B cell (primary cell): Measurements from ENCODE around the gene NF2. TPM values are rescaled to one million over a fixed set of nuclear protein-coding genes. Genes with fewer than 3 reads are reported as not detected.

Experiments
- ATAC-seq: fragments of 200-7000 bp; cut with Tn5 transposase; one replicate; pipeline ENCODE4 v1.10.0; 2021; ENCODE audit warnings: low read depth, mild to moderate bottlenecking, moderate number of reproducible peaks, moderate library complexity
- CTCF ChIA-PET: fragments of 350-600 bp; sonication (Branson Sonifier 250); formaldehyde crosslinking; loops from one replicate; lab custom pipeline; 2021; ENCODE audit warnings: antibody characterized with exemption, inconsistent platforms; lab: Charles Lee
- POLR2A ChIA-PET: fragments of 350-600 bp; sonication (Branson Sonifier 250); formaldehyde crosslinking; loops from one replicate; lab custom pipeline; 2021; ENCODE audit warnings: antibody characterized with exemption; lab: Charles Lee
- DNase-seq: peaks from one replicate; pipeline ENCODE4 v3.0.0; 2013
- H2AFZ ChIP-seq: 2 replicates; pipeline ENCODE4 v1.6.1; 2012; ENCODE audit warnings: mild to moderate bottlenecking, low read depth, low read length; ENCODE audit not compliant: insufficient read depth, poor library complexity, severe bottlenecking
- H3K27ac ChIP-seq, 2 donors: 1 replicate in 1 of 2; 2 replicates in 1 of 2; pipeline ENCODE4 v1.5.1; 2012 to 2013; ENCODE audit warnings: low read length in 2 of 2, mild to moderate bottlenecking in 2 of 2, moderate library complexity in 1 of 2
- H3K27me3 ChIP-seq, 4 experiments: fragments of 200-600 bp in 1 of 4; sonication (generic) in 1 of 4; replicated peaks in 1 of 4; 1 replicate in 2 of 4; 2 replicates in 2 of 4; pipeline versions ENCODE4 v1.6.1 to v1.7.0; 2013 to 2016; ENCODE audit warnings: low read length in 3 of 4, mild to moderate bottlenecking in 2 of 4, mixed read lengths in 1 of 4, moderate library complexity in 1 of 4; ENCODE audit not compliant: insufficient read depth in 4 of 4, control insufficient read depth in 3 of 4; ENCODE audit errors: control extremely low read depth in 1 of 4
- H3K36me3 ChIP-seq, 2 experiments: replicated peaks in 1 of 2; 1 replicate in 1 of 2; 2 replicates in 1 of 2; pipeline versions ENCODE4 v1.6.1 to v1.7.1; 2013; ENCODE audit warnings: low read length in 1 of 2; ENCODE audit not compliant: insufficient read depth in 2 of 2, control insufficient read depth in 1 of 2; ENCODE audit errors: control extremely low read depth in 1 of 2, extremely low read depth in 1 of 2
- H3K4me1 ChIP-seq, 2 donors: fragments of 200-600 bp in 1 of 2; sonication (generic) in 1 of 2; 1 replicate in 1 of 2; 2 replicates in 1 of 2; pipeline versions ENCODE4 v1.5.1 to v1.6.1; 2013 to 2017; ENCODE audit warnings: low read length in 2 of 2; ENCODE audit not compliant: control insufficient read depth in 2 of 2, insufficient read depth in 2 of 2
- H3K4me2 ChIP-seq: replicated peaks from 2 replicates; pipeline ENCODE3; 2012; ENCODE audit warnings: mild to moderate bottlenecking, low read depth, low read length; ENCODE audit not compliant: poor library complexity, severe bottlenecking
- H3K4me3 ChIP-seq, 5 experiments: fragments of 200-600 bp in 1 of 5; sonication (generic) in 1 of 5; 1 replicate in 3 of 5; 2 replicates in 2 of 5; pipeline versions ENCODE4 v1.5.1 to v1.7.0; 2011 to 2016; ENCODE audit warnings: low read length in 4 of 5, mild to moderate bottlenecking in 4 of 5, low read depth in 2 of 5, control low read depth in 1 of 5, moderate library complexity in 1 of 5; ENCODE audit not compliant: insufficient read depth in 1 of 5; ENCODE audit errors: control extremely low read depth in 1 of 5, extremely low read depth in 1 of 5
- H3K79me2 ChIP-seq: fragments of 200-600 bp; sonication (generic); one replicate; pipeline ENCODE4 v1.6.0; 2016; ENCODE audit warnings: low read length; ENCODE audit not compliant: control insufficient read depth, insufficient read depth
- H3K9ac ChIP-seq: fragments of 200-600 bp; sonication (generic); 2 replicates; pipeline ENCODE4 v1.6.1; 2017; ENCODE audit warnings: mild to moderate bottlenecking, low read length, moderate library complexity
- H3K9me3 ChIP-seq, 3 donors: one replicate each; pipeline versions ENCODE4 v1.6.1 to v1.7.1; 2013; ENCODE audit warnings: low read length in 2 of 3; ENCODE audit not compliant: control insufficient read depth in 2 of 3, insufficient read depth in 1 of 3; ENCODE audit errors: control extremely low read depth in 1 of 3
- H4K20me1 ChIP-seq: 2 replicates; pipeline ENCODE4 v1.6.0; 2012; ENCODE audit warnings: mild to moderate bottlenecking, low read length; ENCODE audit not compliant: insufficient read depth, control insufficient read depth, poor library complexity, severe bottlenecking
- H3K27ac Mint-ChIP-seq: one replicate; pipeline ENCODE4 v1.8.0; 2021; ENCODE audit warnings: mixed read lengths
- H3K27me3 Mint-ChIP-seq: one replicate; pipeline ENCODE4 v1.8.0; 2021; ENCODE audit warnings: mixed read lengths
- H3K4me1 Mint-ChIP-seq: one replicate; pipeline ENCODE4 v1.8.0; 2021; ENCODE audit warnings: mixed read lengths
- H3K4me3 Mint-ChIP-seq: one replicate; pipeline ENCODE4 v1.8.0; 2021; ENCODE audit warnings: mixed read lengths
- H3K9me3 Mint-ChIP-seq: one replicate; pipeline ENCODE4 v1.8.0; 2022; ENCODE audit warnings: mixed read lengths; ENCODE audit not compliant: insufficient read depth
- CTCF ChIP-seq: fragments of 200-600 bp; IDR thresholded peaks from one replicate; pipeline ENCODE4 v1.8.0; 2022; ENCODE audit warnings: antibody characterized with exemption, mild to moderate bottlenecking
- EZH2 ChIP-seq: IDR thresholded peaks from 2 replicates; pipeline ENCODE4 v1.6.1; 2012; ENCODE audit warnings: borderline replicate concordance, low read depth, mild to moderate bottlenecking, moderate library complexity, low read length; ENCODE audit not compliant: insufficient read depth, poor library complexity, severe bottlenecking
- WGBS: methylation state at CpG from one replicate; pipeline ENCODE4 v1.1.5; 2013; ENCODE audit warnings: missing lambda C conversion rate; ENCODE audit not compliant: insufficient coverage; 5-methylcytosine and 5-hydroxymethylcytosine counted together
- intact Hi-C: fragments of 100-400 bp; cut with micrococcal nuclease; formaldehyde crosslinking; loops from one replicate; pipeline ENCODE4 v1.10.0; 2022
- polyA plus RNA-seq: library from polyadenylated mRNA; depleted of rRNA; stranded (reverse); fragments of >200 nt; gene quantifications from 2 replicates; pipeline ENCODE4 v1.2.3, GENCODE V29; 2012
- total RNA-seq, 2 donors: library from RNA; stranded (reverse); fragments of 120-200 nt in 1 of 2; gene quantifications; 1 replicate in 1 of 2; 2 replicates in 1 of 2; pipeline versions ENCODE4 v1.2.3 to v1.2.4, GENCODE V29; 2013 to 2022

The NF2 gene
- total and polyA plus RNA-seq, 2 donors (not counting 1 experiment from before 2014, with no cell fraction given), result 9.4 to 26.6 TPM

- no peak overlapping the region for H3K27ac ChIP-seq
- H3K4me2 ChIP-seq, result no peak overlapping the region
- Mint-ChIP-seq H3K4me1 (no peaks in the 10 kb centered on the region), H3K27me3 (no peaks in the 10 kb centered on the region), H3K27ac (no peak overlapping the region), H3K4me3 (no peak overlapping the region), H3K9me3 (no peaks in the 10 kb centered on the region)
- intact Hi-C loops, result no loop called here
- H3K9ac ChIP-seq, result no peak overlapping the region
- TF ChIP-seq EZH2, result no peak
- no peak for TF ChIP-seq CTCF
- no peaks in the 10 kb centered on the region for H3K27me3 ChIP-seq
- H3K79me2 ChIP-seq, result no peaks in the 10 kb centered on the region
- no peaks in the 10 kb centered on the region for H3K4me1 ChIP-seq
- DNase-seq (no peak), ATAC-seq (no peak)
- no peaks in the 10 kb centered on the region for H3K9me3 ChIP-seq
- WGBS, result 96% methylated on average over 8 of the region's 8 CpGs
- no peaks in the 10 kb centered on the region for H4K20me1 ChIP-seq
- H2AFZ ChIP-seq, result no peak overlapping the region
- ChIA-PET CTCF (interaction anchor here (1.0 kb wide), 1 partner anchor 313 kb away, joined by 3 read pairs; no protein-coding TSS in a partner anchor), POLR2A (no interaction called here)
- peaks cover 0 to 37% of the 10 kb centered on the region in 2 experiments for H3K36me3 ChIP-seq
- H3K4me3 ChIP-seq, result no peak overlapping the region
Measured at GRCh38 chr22:29693161-29693560, 89.7 kb downstream of the NF2 start.

- Histone ChIP-seq H3K9me3 (no peaks in the 10 kb centered on the region), H3K36me3 (peaks cover 0 to 37% of the 10 kb centered on the region in 2 experiments), H3K27ac (no peak overlapping the region), H4K20me1 (no peaks in the 10 kb centered on the region), H3K4me3 (no peak overlapping the region), H3K9ac (no peak overlapping the region), H2AFZ (no peak overlapping the region), H3K4me1 (no peaks in the 10 kb centered on the region), H3K4me2 (no peak overlapping the region), H3K79me2 (no peaks in the 10 kb centered on the region), H3K27me3 (no peaks in the 10 kb centered on the region)
- DNase-seq (no peak), ATAC-seq (no peak)
- 92% methylated on average over 5 of the region's 9 CpGs for WGBS
- ChIA-PET POLR2A (no interaction called here), CTCF (interaction anchor here (1.0 kb wide), 1 partner anchor 312 kb away, joined by 3 read pairs; no protein-coding TSS in a partner anchor)
- no peak for TF ChIP-seq EZH2
- no peak for TF ChIP-seq CTCF
- Mint-ChIP-seq H3K9me3 (no peaks in the 10 kb centered on the region), H3K27me3 (no peaks in the 10 kb centered on the region), H3K27ac (no peak overlapping the region), H3K4me1 (no peaks in the 10 kb centered on the region), H3K4me3 (no peak overlapping the region)
- intact Hi-C loops, result no loop called here
Measured at GRCh38 chr22:29693671-29694070, 90.2 kb downstream of the NF2 start.
